GM23248 (cell line): ENCODE data around the gene GSTP1.

Source experiments
- EZH2 ChIP-seq: fragments of 200-600 bp; sonication (generic); IDR thresholded peaks from 2 replicates; pipeline ENCODE4 v1.6.1; 2018; ENCODE audit warnings: antibody characterized with exemption, mild to moderate bottlenecking; ENCODE audit not compliant: insufficient read depth, poor library complexity, severe bottlenecking
- EZH2phosphoT487 ChIP-seq: fragments of 200-600 bp; sonication (generic); IDR thresholded peaks from 2 replicates; pipeline ENCODE4 v1.6.1; 2018; ENCODE audit warnings: antibody characterized with exemption, moderate library complexity, mild to moderate bottlenecking, low read depth; ENCODE audit not compliant: insufficient read depth

- TF ChIP-seq EZH2: no peak
- no peak for TF ChIP-seq EZH2phosphoT487
Measured at GRCh38 chr11:67610302-67610868, 26.8 kb downstream of the GSTP1 start.
